Lower leg skin (tissue), 4 donors: ENCODE measurements around the gene DOK6. TPM values are rescaled to one million over a fixed set of nuclear protein-coding genes. Genes with fewer than 3 reads are reported as not detected.

Source experiments
- DNase-seq, 2 donors: peaks; one replicate each; pipeline ENCODE4 v3.0.0-alpha.2; 2019; ENCODE audit warnings: low spot score in 2 of 2
- H3K4me3 ChIP-seq: fragments of 200-600 bp; sonication (generic); 2 replicates; pipeline ENCODE4 v1.5.1; 2017; ENCODE audit warnings: mild to moderate bottlenecking, low read depth; ENCODE audit not compliant: poor library complexity, severe bottlenecking
- CTCF ChIP-seq, 3 donors: fragments of 450-650 bp; IDR thresholded peaks; one replicate each; pipeline ENCODE4 v1.5.1; 2016; ENCODE audit warnings: antibody characterized with exemption in 3 of 3, mild to moderate bottlenecking in 3 of 3, moderate library complexity in 2 of 3
- POLR2A ChIP-seq, 2 donors: fragments of 450-650 bp; IDR thresholded peaks; one replicate each; pipeline ENCODE4 v1.6.1; 2016 to 2017; ENCODE audit warnings: antibody characterized with exemption in 2 of 2, mild to moderate bottlenecking in 1 of 2, moderate library complexity in 1 of 2
- WGBS, 2 donors: methylation state at CpG; one replicate each; pipeline ENCODE4 v1.1.5; 2018; 5-methylcytosine and 5-hydroxymethylcytosine counted together
- intact Hi-C: fragments of 100-400 bp; cut with DNase I; formaldehyde crosslinking; loops from one replicate; pipeline ENCODE4 v1.15.0; 2023; ENCODE audit warnings: low total_unique reads
- total RNA-seq, 4 donors: library from RNA; depleted of rRNA; stranded (reverse); fragments of >200 nt; gene quantifications; one replicate each; pipeline ENCODE4 v1.1.0, GENCODE V29; 2016

Gene DOK6
- total RNA-seq, 4 donors from 2014 or later = 0.21 to 0.45 (median 0.42) TPM

GRCh38 chr18:69529151-69529550, 128.5 kb downstream of the DOK6 start:
- 68 to 82% methylated on average over 2 of the region's 2 CpGs for WGBS, 2 donors
- DNase-seq = no peak
- TF ChIP-seq POLR2A (IDR thresholded peaks at IDR 0.05) (no peak), CTCF (IDR thresholded peaks at IDR 0.05) (no peak)
- H3K4me3 ChIP-seq = no peak overlapping the region
- intact Hi-C loops = no loop called here

GRCh38 chr18:69531973-69532372, 131.3 kb downstream of the DOK6 start:
- TF ChIP-seq CTCF (IDR thresholded peaks at IDR 0.05) (no peak), POLR2A (IDR thresholded peaks at IDR 0.05) (no peak)
- intact Hi-C loops = no loop called here
- no peak overlapping the region for H3K4me3 ChIP-seq
- WGBS, 2 donors = 71 to 74% methylated on average over 5 of the region's 5 CpGs
- DNase-seq = no peak

GRCh38 chr18:69537183-69537582, 136.5 kb downstream of the DOK6 start:
- H3K4me3 ChIP-seq = no peak overlapping the region
- DNase-seq = no peak
- TF ChIP-seq POLR2A (IDR thresholded peaks at IDR 0.05) (no peak), CTCF (IDR thresholded peaks at IDR 0.05) (no peak)
- WGBS, 2 donors = 90 to 93% methylated on average over 3 of the region's 3 CpGs
- intact Hi-C loops = no loop called here

- TF ChIP-seq CTCF (IDR thresholded peaks at IDR 0.05) = no peak
- TF ChIP-seq POLR2A (IDR thresholded peaks at IDR 0.05) = no peak
- DNase-seq = no peak
- 45 to 47% methylated on average over 3 of the region's 3 CpGs for WGBS, 2 donors
- no peak overlapping the region for H3K4me3 ChIP-seq
- intact Hi-C loops = no loop called here
Observed at GRCh38 chr18:69538849-69539248, 138.2 kb downstream of the DOK6 start.

GRCh38 chr18:69539404-69539803, 138.7 kb downstream of the DOK6 start:
- no peak for DNase-seq
- no peak overlapping the region for H3K4me3 ChIP-seq
- WGBS, 2 donors = 93% methylated on average over 2 of the region's 2 CpGs
- no peak for TF ChIP-seq POLR2A (IDR thresholded peaks at IDR 0.05)
- TF ChIP-seq CTCF (IDR thresholded peaks at IDR 0.05) = no peak
- intact Hi-C loops = no loop called here

- WGBS, 2 donors = 49 to 51% methylated on average over 3 of the region's 3 CpGs
- no peak overlapping the region for H3K4me3 ChIP-seq
- intact Hi-C loops = no loop called here
- DNase-seq = no peak
- TF ChIP-seq POLR2A (IDR thresholded peaks at IDR 0.05) (no peak), CTCF (IDR thresholded peaks at IDR 0.05) (no peak)
Observed at GRCh38 chr18:69556228-69556627, 155.5 kb downstream of the DOK6 start.
